A204.1 (cell line): ENCODE results near the gene ABHD12.

ENCODE experiments used
- FAIRE-seq: peaks from 2 replicates; lab custom pipeline; 2012; peaks lifted over from hg19 to GRCh38; lab: Jason Lieb, UNC

The ABHD12 gene

GRCh38 chr20:25380945-25381614, 9.6 kb downstream of the ABHD12 start:
- FAIRE-seq: no peak

- no peak for FAIRE-seq
Observed at GRCh38 chr20:25378884-25379733, 11.5 kb downstream of the ABHD12 start.

GRCh38 chr20:25378189-25378883, 12.3 kb downstream of the ABHD12 start:
- FAIRE-seq: no peak

GRCh38 chr20:25376886-25377285, 13.7 kb downstream of the ABHD12 start:
- FAIRE-seq: no peak

GRCh38 chr20:25376236-25376635, 14.4 kb downstream of the ABHD12 start:
- FAIRE-seq: no peak

GRCh38 chr20:25374842-25375241, 15.8 kb downstream of the ABHD12 start:
- FAIRE-seq: no peak

GRCh38 chr20:25372584-25373336, 17.9 kb downstream of the ABHD12 start:
- FAIRE-seq: no peak

- no peak for FAIRE-seq
Observed at GRCh38 chr20:25369971-25370370, 20.7 kb downstream of the ABHD12 start.

- no peak for FAIRE-seq
Observed at GRCh38 chr20:25369529-25369928, 21.1 kb downstream of the ABHD12 start.

- FAIRE-seq: no peak
Observed at GRCh38 chr20:25368976-25369375, 21.7 kb downstream of the ABHD12 start.

GRCh38 chr20:25368526-25368925, 22.1 kb downstream of the ABHD12 start:
- FAIRE-seq: no peak

- no peak for FAIRE-seq
Observed at GRCh38 chr20:25364879-25365699, 25.5 kb downstream of the ABHD12 start.

- no peak for FAIRE-seq
Observed at GRCh38 chr20:25364180-25364788, 26.4 kb downstream of the ABHD12 start.

- FAIRE-seq: no peak
Observed at GRCh38 chr20:25361287-25361683, 29.4 kb downstream of the ABHD12 start.

GRCh38 chr20:25360631-25361286, 29.9 kb downstream of the ABHD12 start:
- FAIRE-seq: no peak

- FAIRE-seq: no peak
Observed at GRCh38 chr20:25356271-25356933, 34.2 kb downstream of the ABHD12 start.

GRCh38 chr20:25355866-25356265, 34.8 kb downstream of the ABHD12 start:
- FAIRE-seq: no peak

- FAIRE-seq: no peak
Observed at GRCh38 chr20:25355011-25355595, 35.5 kb downstream of the ABHD12 start.
